NK-92 (cell line): ENCODE measurements around the gene SEPTIN11.

Source experiments
- DNase-seq: peaks from one replicate; lab custom pipeline; 2025; ENCODE audit not compliant: unreplicated experiment; lab: John Stamatoyannopoulos, UW

Gene SEPTIN11

GRCh38 chr4:76979236-76979635 is 29.7 kb downstream of the SEPTIN11 start:
- DNase-seq = no peak

- no peak for DNase-seq
Observed at GRCh38 chr4:76980261-76980660, 30.7 kb downstream of the SEPTIN11 start.

- no peak for DNase-seq
Observed at GRCh38 chr4:76981644-76982043, 32.1 kb downstream of the SEPTIN11 start.

- no peak for DNase-seq
Observed at GRCh38 chr4:76982638-76983584, 33.4 kb downstream of the SEPTIN11 start.

- DNase-seq = no peak
Observed at GRCh38 chr4:76984127-76984526, 34.6 kb downstream of the SEPTIN11 start.

GRCh38 chr4:76984788-76985211 is 35.2 kb downstream of the SEPTIN11 start:
- no peak for DNase-seq

- DNase-seq = no peak
Observed at GRCh38 chr4:76987153-76987591, 37.6 kb downstream of the SEPTIN11 start.

GRCh38 chr4:76987685-76988084 is 38.1 kb downstream of the SEPTIN11 start:
- no peak for DNase-seq

GRCh38 chr4:76989391-76990061 is 40.0 kb downstream of the SEPTIN11 start:
- DNase-seq = no peak

- no peak for DNase-seq
Observed at GRCh38 chr4:76990288-76991080, 40.9 kb downstream of the SEPTIN11 start.

GRCh38 chr4:76991161-76991660 is 41.7 kb downstream of the SEPTIN11 start:
- DNase-seq = no peak

GRCh38 chr4:76993787-76994641 is 44.5 kb downstream of the SEPTIN11 start:
- DNase-seq = no peak

GRCh38 chr4:76995776-76996175 is 46.2 kb downstream of the SEPTIN11 start:
- DNase-seq = no peak

GRCh38 chr4:76996445-76996844 is 46.9 kb downstream of the SEPTIN11 start:
- no peak for DNase-seq

- no peak for DNase-seq
Observed at GRCh38 chr4:76997077-76997476, 47.5 kb downstream of the SEPTIN11 start.

GRCh38 chr4:76997532-76997931 is 48.0 kb downstream of the SEPTIN11 start:
- DNase-seq = no peak

- no peak for DNase-seq
Observed at GRCh38 chr4:76998251-76998901, 48.8 kb downstream of the SEPTIN11 start.
